Mucosa of descending colon (tissue), 3 donors: Measurements from ENCODE around the gene COMT. TPM values are rescaled to one million over a fixed set of nuclear protein-coding genes. Genes with fewer than 3 reads are reported as not detected.
"Not testable (repeated sequence)": the region's sequence is repeated elsewhere in the genome, so short reads cannot be mapped to it uniquely, and the experiment has no call there.

Source experiments
- ATAC-seq: fragments of 200-7000 bp; cut with Tn5 transposase; one replicate; pipeline ENCODE4 v1.9.1; 2020; ENCODE audit warnings: mild to moderate bottlenecking, moderate library complexity
- DNase-seq, 3 donors: peaks; one replicate each; pipeline ENCODE4 v3.0.0-alpha.2; 2020
- H3K36me3 ChIP-seq: fragments of 200-600 bp; one replicate; pipeline ENCODE4 v1.8.0; 2021; ENCODE audit warnings: low read depth, mild to moderate bottlenecking
- H3K4me1 ChIP-seq: fragments of 200-600 bp; one replicate; pipeline ENCODE4 v1.8.0; 2021; ENCODE audit warnings: low read depth, mild to moderate bottlenecking
- H3K4me3 ChIP-seq: fragments of 200-600 bp; one replicate; pipeline ENCODE4 v1.8.0; 2021; ENCODE audit warnings: mild to moderate bottlenecking
- H3K9me3 ChIP-seq: fragments of 200-600 bp; one replicate; pipeline ENCODE4 v1.8.0; 2021; ENCODE audit warnings: mild to moderate bottlenecking
- intact Hi-C, 2 donors: fragments of 100-400 bp; cut with DNase I in 1 of 2; cut with micrococcal nuclease in 1 of 2; formaldehyde crosslinking; loops; one replicate each; pipeline versions ENCODE4 v1.11.0 to v1.11.1; 2022; cut with DNase I, micrococcal nuclease
- total RNA-seq, 3 donors: library from RNA; stranded (reverse); fragmentation: NEBNext Ultra II Directional in 2 of 3; extraction: Animal tissue kit (Norgen Biotek cat#: 25700) in 2 of 3; gene quantifications; one replicate each; pipeline versions ENCODE4 v1.2.1 to v1.2.4, GENCODE V29; 2021 to 2023
- TF ChIP-seq, protein P1 (sequence below): fragments of 200-600 bp; IDR thresholded peaks from one replicate; pipeline ENCODE4 v1.8.0; 2022; ENCODE audit warnings: antibody characterized with exemption, mild to moderate bottlenecking
- donor health status: DM: no; HTN: no; CAD: no; lungs with moderate emphysema.
- donor health status: DM: no; HTN: no; CAD: no.
- donor health status: DM: no; HTN: yes; CAD: no.

COMT gene
- total RNA-seq, 3 donors from 2014 or later, result 61.2 to 88.7 (median 70.7) TPM

DNA sequence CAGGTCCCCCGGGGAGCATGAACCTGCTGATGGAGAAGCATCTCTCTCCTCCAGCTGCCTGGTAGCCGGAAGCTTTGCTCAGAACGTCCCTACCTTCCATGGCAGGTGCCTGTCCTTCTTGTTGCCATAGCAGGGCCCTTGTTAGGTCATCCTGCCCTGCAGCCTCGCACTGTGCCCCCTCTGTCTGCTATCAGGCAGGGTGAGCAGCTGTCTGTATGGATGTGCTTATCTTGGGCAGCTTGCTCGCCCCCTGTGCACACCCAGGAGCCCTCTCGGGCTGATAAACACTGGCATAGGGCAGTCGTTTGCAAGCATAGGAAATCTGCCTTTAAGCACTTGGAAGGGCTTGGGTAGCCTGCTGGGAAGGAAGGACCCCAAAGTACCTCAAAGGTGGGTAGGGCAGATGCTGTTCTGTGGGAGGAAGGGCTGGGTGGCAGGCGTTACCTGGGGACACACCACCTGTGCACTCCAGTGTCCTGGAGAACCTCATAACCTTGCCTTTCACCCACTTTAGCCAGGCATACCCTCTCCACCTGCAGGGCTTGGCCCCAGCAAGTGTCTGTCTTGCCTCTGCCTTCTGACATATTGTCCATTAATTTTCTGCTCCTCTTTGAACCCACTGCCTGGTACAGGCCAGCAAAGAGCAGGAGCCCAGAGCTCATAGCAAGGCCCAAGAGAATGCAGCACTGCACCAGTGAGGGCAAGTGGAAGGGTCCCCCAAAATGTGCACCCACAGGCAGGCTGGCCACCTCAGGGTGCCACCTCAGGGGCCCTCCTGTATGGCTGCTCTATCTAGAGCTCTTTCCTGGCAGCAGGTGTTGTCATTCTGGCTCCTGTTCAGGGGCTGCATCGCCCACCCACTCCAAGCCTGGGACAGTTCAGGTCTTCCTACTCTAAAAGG is 8.0 kb upstream of the COMT start:
- TF ChIP-seq, protein P1, sequence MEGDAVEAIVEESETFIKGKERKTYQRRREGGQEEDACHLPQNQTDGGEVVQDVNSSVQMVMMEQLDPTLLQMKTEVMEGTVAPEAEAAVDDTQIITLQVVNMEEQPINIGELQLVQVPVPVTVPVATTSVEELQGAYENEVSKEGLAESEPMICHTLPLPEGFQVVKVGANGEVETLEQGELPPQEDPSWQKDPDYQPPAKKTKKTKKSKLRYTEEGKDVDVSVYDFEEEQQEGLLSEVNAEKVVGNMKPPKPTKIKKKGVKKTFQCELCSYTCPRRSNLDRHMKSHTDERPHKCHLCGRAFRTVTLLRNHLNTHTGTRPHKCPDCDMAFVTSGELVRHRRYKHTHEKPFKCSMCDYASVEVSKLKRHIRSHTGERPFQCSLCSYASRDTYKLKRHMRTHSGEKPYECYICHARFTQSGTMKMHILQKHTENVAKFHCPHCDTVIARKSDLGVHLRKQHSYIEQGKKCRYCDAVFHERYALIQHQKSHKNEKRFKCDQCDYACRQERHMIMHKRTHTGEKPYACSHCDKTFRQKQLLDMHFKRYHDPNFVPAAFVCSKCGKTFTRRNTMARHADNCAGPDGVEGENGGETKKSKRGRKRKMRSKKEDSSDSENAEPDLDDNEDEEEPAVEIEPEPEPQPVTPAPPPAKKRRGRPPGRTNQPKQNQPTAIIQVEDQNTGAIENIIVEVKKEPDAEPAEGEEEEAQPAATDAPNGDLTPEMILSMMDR, result no peak
- intact Hi-C loops, result no loop called here
- Histone ChIP-seq H3K9me3 (no peaks in the 10 kb centered on the region), H3K4me3 (no peak overlapping the region), H3K4me1 (no peaks in the 10 kb centered on the region), H3K36me3 (no peaks in the 10 kb centered on the region)
- ATAC-seq (no peak), DNase-seq (peak in 1 of 3 donors; percentile 17)

- H3K36me3 ChIP-seq, DNase-seq, H3K4me1 ChIP-seq, intact Hi-C loops, H3K4me3 ChIP-seq, H3K9me3 ChIP-seq, ATAC-seq: not testable (repeated sequence)
Measured at GRCh38 chr22:19935123-19935718, 6.4 kb upstream of the COMT start.

- Histone ChIP-seq H3K4me1 (peaks cover 6% of the 10 kb centered on the region), H3K36me3 (no peaks in the 10 kb centered on the region), H3K9me3 (no peaks in the 10 kb centered on the region), H3K4me3 (no peak overlapping the region)
- intact Hi-C loops, result no loop called here
- TF ChIP-seq, protein P1, result no peak
- no peak for ATAC-seq
- no peak for DNase-seq
Measured at GRCh38 chr22:19936513-19936912, 5.1 kb upstream of the COMT start.

DNA sequence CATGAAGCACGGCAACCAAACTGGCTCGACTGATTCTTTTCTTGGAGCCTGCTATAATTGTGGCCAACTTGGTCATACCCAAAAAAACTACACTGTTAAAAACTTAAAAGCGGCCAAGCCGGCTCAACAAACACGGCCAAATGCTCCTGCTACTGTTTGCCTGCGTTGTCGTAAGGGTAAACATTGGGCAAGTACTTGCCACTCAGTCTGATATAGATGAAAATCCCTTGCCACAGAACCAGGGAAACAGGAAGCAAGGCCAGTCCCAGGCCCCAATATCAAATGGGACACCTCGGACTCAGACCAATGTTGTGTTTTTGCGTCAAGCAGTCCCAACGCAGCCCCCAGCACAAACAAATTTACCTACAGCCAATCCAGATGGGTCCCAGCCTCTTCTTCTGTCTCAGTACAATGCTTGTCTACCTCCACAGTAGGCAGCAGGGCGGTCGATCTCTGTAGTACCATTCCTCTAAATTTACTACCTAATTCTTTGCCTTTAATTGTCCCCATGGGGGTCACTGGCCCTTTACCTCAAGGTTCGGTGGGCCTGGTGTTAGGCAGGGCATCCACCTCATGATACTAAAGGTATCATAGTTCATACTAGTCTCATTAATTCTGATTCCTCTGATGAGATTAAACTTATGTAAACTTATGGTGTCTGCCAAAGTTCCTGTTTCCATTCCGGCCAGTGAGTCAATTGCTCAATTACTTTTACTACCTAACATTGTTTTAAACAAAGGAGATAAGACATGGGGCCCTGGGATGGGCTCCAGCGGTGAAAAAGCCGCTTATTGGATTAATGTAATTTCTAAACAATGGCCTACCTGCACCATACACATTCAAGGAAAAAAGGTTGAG is 3.7 kb upstream of the COMT start:
- H3K9me3 ChIP-seq, result no peaks in the 10 kb centered on the region
- H3K4me1 ChIP-seq, result peaks cover 10% of the 10 kb centered on the region
- DNase-seq, result no peak
- ATAC-seq, result no peak
- intact Hi-C loops, result no loop called here
- H3K4me3 ChIP-seq, result no peak overlapping the region
- H3K36me3 ChIP-seq, result no peaks in the 10 kb centered on the region
- TF ChIP-seq, protein P1, result no peak

GRCh38 chr22:19940536-19941364 is 822 bp upstream of the COMT start:
- intact Hi-C loops, result no loop called here
- DNase-seq (peak in 2 of 3 donors; percentile 44 to 55), ATAC-seq (peak; percentile 18)
- Histone ChIP-seq H3K4me1 (peaks cover 20% of the 10 kb centered on the region), H3K9me3 (no peaks in the 10 kb centered on the region), H3K36me3 (no peaks in the 10 kb centered on the region), H3K4me3 (peak overlapping the region; percentile 64)
- TF ChIP-seq, protein P1, result no peak
